Loucy (cell line): ENCODE data around the gene ADAR.

Source experiments
- H2AFZ ChIP-seq: fragments of 200-600 bp; sonication (generic); 2 replicates; pipeline ENCODE4 v1.6.0; 2016; ENCODE audit warnings: antibody characterized with exemption, mild to moderate bottlenecking, low read length, moderate library complexity
- H3F3A ChIP-seq: fragments of 200-600 bp; 2 replicates; pipeline ENCODE4 v1.6.0; 2016; ENCODE audit warnings: antibody characterized with exemption, low read depth, mild to moderate bottlenecking
- H3K27me3 ChIP-seq: fragments of 200-600 bp; sonication (generic); 2 replicates; pipeline ENCODE4 v1.6.1; 2014; ENCODE audit warnings: low read length, mild to moderate bottlenecking; ENCODE audit not compliant: insufficient read depth, poor library complexity, severe bottlenecking
- H3K36me3 ChIP-seq: fragments of 200-600 bp; sonication (generic); 2 replicates; pipeline ENCODE4 v1.6.1; 2016; ENCODE audit warnings: low read length; ENCODE audit not compliant: insufficient read depth
- H3K4me1 ChIP-seq: fragments of 200-600 bp; sonication (generic); 2 replicates; pipeline ENCODE4 v1.5.1; 2014; ENCODE audit warnings: low read length, mild to moderate bottlenecking; ENCODE audit not compliant: insufficient read depth, poor library complexity, severe bottlenecking
- H3K4me2 ChIP-seq: fragments of 200-600 bp; sonication (generic); 2 replicates; pipeline ENCODE4 v1.6.0; 2014; ENCODE audit warnings: antibody characterized with exemption, low read length, low read depth, mild to moderate bottlenecking; ENCODE audit not compliant: poor library complexity, severe bottlenecking
- H3K4me3 ChIP-seq: fragments of 200-600 bp; sonication (generic); 2 replicates; pipeline ENCODE4 v1.5.1; 2014; ENCODE audit warnings: low read length, mild to moderate bottlenecking, mixed read lengths; ENCODE audit not compliant: poor library complexity, severe bottlenecking
- H3K79me2 ChIP-seq: fragments of 200-600 bp; sonication (generic); 2 replicates; pipeline ENCODE4 v1.6.1; 2014; ENCODE audit warnings: low read length; ENCODE audit not compliant: insufficient read depth
- H3K9ac ChIP-seq: fragments of 200-600 bp; sonication (generic); 2 replicates; pipeline ENCODE4 v1.6.0; 2014; ENCODE audit warnings: mild to moderate bottlenecking, low read depth, low read length, moderate library complexity; ENCODE audit not compliant: poor library complexity, severe bottlenecking
- H3K9me2 ChIP-seq: fragments of 200-600 bp; sonication (generic); replicated peaks from 2 replicates; pipeline ENCODE4 v1.6.1; 2016; ENCODE audit warnings: low read depth, low read length, mixed read lengths
- H3K9me3 ChIP-seq: fragments of 200-600 bp; sonication (generic); 2 replicates; pipeline ENCODE4 v1.6.1; 2014; ENCODE audit warnings: mild to moderate bottlenecking, antibody characterized with exemption, low read length, low read depth; ENCODE audit not compliant: insufficient read depth
- H4K20me1 ChIP-seq: fragments of 200-600 bp; sonication (generic); 2 replicates; pipeline ENCODE4 v1.6.0; 2014; ENCODE audit warnings: antibody characterized with exemption, low read length, mild to moderate bottlenecking; ENCODE audit not compliant: insufficient read depth, poor library complexity, severe bottlenecking
- CTCF ChIP-seq: fragments of 200-600 bp; sonication (generic); conservative IDR thresholded peaks from 2 replicates; pipeline ENCODE4 v1.5.1; 2014; ENCODE audit warnings: mild to moderate bottlenecking, antibody characterized with exemption, low read length
- EZH2phosphoT487 ChIP-seq: fragments of 200-600 bp; IDR thresholded peaks from 2 replicates; pipeline ENCODE4 v1.6.1; 2018; ENCODE audit warnings: antibody characterized with exemption, mild to moderate bottlenecking, moderate library complexity, borderline replicate concordance

The ADAR gene

GRCh38 chr1:154575147-154575927 is 32.6 kb downstream of the ADAR start:
- H3K79me2 ChIP-seq, result no peaks in the 10 kb centered on the region
- H4K20me1 ChIP-seq, result no peaks in the 10 kb centered on the region
- H3K27me3 ChIP-seq, result no peaks in the 10 kb centered on the region
- H3K4me3 ChIP-seq, result no peak overlapping the region
- no peaks in the 10 kb centered on the region for H3F3A ChIP-seq
- no peaks in the 10 kb centered on the region for H3K9me3 ChIP-seq
- no peaks in the 10 kb centered on the region for H3K9me2 ChIP-seq
- no peak overlapping the region for H3K9ac ChIP-seq
- TF ChIP-seq EZH2phosphoT487 (no peak), CTCF (no peak)
- peak overlapping the region; percentile 10 for H3K4me2 ChIP-seq
- peaks cover 15% of the 10 kb centered on the region for H3K4me1 ChIP-seq
- no peak overlapping the region for H2AFZ ChIP-seq
- peaks cover 24% of the 10 kb centered on the region; the same call in 1 of the 2 replicates for H3K36me3 ChIP-seq

- no peak for TF ChIP-seq CTCF
- TF ChIP-seq EZH2phosphoT487, result no peak
- H3K4me2 ChIP-seq, result peak overlapping the region; percentile 10
- no peak overlapping the region for H3K9ac ChIP-seq
- H2AFZ ChIP-seq, result no peak overlapping the region
- H3F3A ChIP-seq, result no peaks in the 10 kb centered on the region
- no peaks in the 10 kb centered on the region for H3K79me2 ChIP-seq
- H3K9me2 ChIP-seq, result no peaks in the 10 kb centered on the region
- H3K36me3 ChIP-seq, result peaks cover 17% of the 10 kb centered on the region; the same call in 1 of the 2 replicates
- H4K20me1 ChIP-seq, result no peaks in the 10 kb centered on the region
- H3K27me3 ChIP-seq, result no peaks in the 10 kb centered on the region
- no peak overlapping the region for H3K4me3 ChIP-seq
- H3K9me3 ChIP-seq, result no peaks in the 10 kb centered on the region
- peaks cover 15% of the 10 kb centered on the region for H3K4me1 ChIP-seq
Observed at GRCh38 chr1:154574716-154575115, 33.3 kb downstream of the ADAR start.

- H3K36me3 ChIP-seq, result peaks cover 2% of the 10 kb centered on the region; the same call in 1 of the 2 replicates
- H3K4me1 ChIP-seq, result peaks cover 15% of the 10 kb centered on the region
Observed at GRCh38 chr1:154573168-154573510, 34.8 kb downstream of the ADAR start.

More at GRCh38 chr1:154573168-154573510, 34.8 kb downstream of the ADAR start:
- no peaks in the 10 kb centered on the region for H3K9me3 ChIP-seq
- no peak overlapping the region for H2AFZ ChIP-seq
- no peak overlapping the region for H3K4me2 ChIP-seq
- H3K27me3 ChIP-seq, result no peaks in the 10 kb centered on the region
- no peak for TF ChIP-seq EZH2phosphoT487
- TF ChIP-seq CTCF, result no peak
- H3K9me2 ChIP-seq, result no peaks in the 10 kb centered on the region
- H4K20me1 ChIP-seq, result no peaks in the 10 kb centered on the region
- no peak overlapping the region for H3K9ac ChIP-seq
- no peaks in the 10 kb centered on the region for H3F3A ChIP-seq
- H3K79me2 ChIP-seq, result no peaks in the 10 kb centered on the region
- H3K4me3 ChIP-seq, result no peak overlapping the region
